OCI-LY3 (cell line): ENCODE data around the gene TP63.

Experiments
- H2AFZ ChIP-seq: fragments of 200-600, 300-600 bp; shearing (Covaris generic); 2 replicates; pipeline ENCODE4 v1.6.0; 2014; ENCODE audit warnings: antibody characterized with exemption, low read depth, low read length
- H3K27ac ChIP-seq: fragments of 200-600, 300-600 bp; sonication (generic); 2 replicates; pipeline ENCODE4 v1.5.1; 2014; ENCODE audit warnings: mild to moderate bottlenecking, low read length, moderate library complexity, mixed read lengths
- H3K27me3 ChIP-seq: fragments of 200-600, 300-600 bp; sonication (generic); 2 replicates; pipeline ENCODE4 v1.6.1; 2014; ENCODE audit warnings: low read depth, low read length, mixed read lengths
- H3K36me3 ChIP-seq: fragments of 200-600, 300-600 bp; sonication (generic); replicated peaks from 2 replicates; pipeline ENCODE3; 2014; ENCODE audit warnings: low read depth, low read length, mixed read lengths
- H3K4me1 ChIP-seq: fragments of 300-600, 200-600 bp; sonication (generic); 2 replicates; pipeline ENCODE4 v1.6.1; 2014; ENCODE audit warnings: low read length, mixed read lengths
- H3K4me2 ChIP-seq: fragments of 200-600, 300-600 bp; sonication (generic); 2 replicates; pipeline ENCODE4 v1.6.1; 2014; ENCODE audit warnings: low read length, mixed read lengths
- H3K4me3 ChIP-seq: fragments of 300-600, 200-600 bp; sonication (generic); 2 replicates; pipeline ENCODE4 v1.5.1; 2014; ENCODE audit warnings: antibody characterized with exemption, mild to moderate bottlenecking, low read length, moderate library complexity
- H3K79me2 ChIP-seq: fragments of 300-600, 200-600 bp; shearing (Covaris generic); 2 replicates; pipeline ENCODE4 v1.6.1; 2014; ENCODE audit warnings: mild to moderate bottlenecking, low read length, mixed read lengths
- H3K9ac ChIP-seq: fragments of 300-600, 200-600 bp; shearing (Covaris generic); 2 replicates; pipeline ENCODE4 v1.6.0; 2014; ENCODE audit warnings: mild to moderate bottlenecking, low read length, moderate library complexity
- H3K9me3 ChIP-seq: fragments of 200-600, 300-600 bp; shearing (Covaris generic); 2 replicates; pipeline ENCODE4 v1.6.1; 2014; ENCODE audit warnings: low read length, mixed read lengths; ENCODE audit not compliant: insufficient read depth
- H4K20me1 ChIP-seq: fragments of 200-600, 300-600 bp; sonication (generic); 2 replicates; pipeline ENCODE4 v1.6.1; 2016; ENCODE audit warnings: low read length, mixed read lengths; ENCODE audit not compliant: insufficient read depth
- EZH2phosphoT487 ChIP-seq: fragments of 200-600 bp; shearing (Covaris generic); IDR thresholded peaks from 2 replicates; pipeline ENCODE4 v1.6.1; 2018; ENCODE audit warnings: antibody characterized with exemption, mixed run types, low read depth
- TF ChIP-seq, protein P1 (sequence below): fragments of 200-600, 300-600 bp; sonication (generic); IDR thresholded peaks from 2 replicates; pipeline ENCODE4 v1.5.1; 2014; ENCODE audit warnings: antibody characterized with exemption, low read length, low read depth

TP63 gene

DNA sequence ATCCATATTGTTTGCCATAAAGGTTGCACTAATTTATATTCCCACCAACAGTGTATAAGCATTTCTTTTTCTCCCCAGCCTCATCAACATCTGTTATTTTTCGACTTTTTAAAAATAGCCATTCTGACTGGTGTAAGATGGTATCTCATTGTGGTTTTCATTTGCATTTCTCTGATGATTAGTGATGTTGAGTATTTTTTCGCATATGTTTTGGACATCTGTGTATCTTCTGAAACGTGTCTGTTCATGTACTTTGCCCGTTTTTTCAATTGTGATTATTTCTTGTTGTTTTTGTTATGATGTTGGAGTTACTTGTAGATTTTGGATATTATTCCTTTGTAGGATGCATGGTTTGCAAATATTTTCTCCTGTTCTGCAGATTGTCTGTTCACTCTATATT is 46.5 kb downstream of the TP63 start:
- no peak overlapping the region for H3K4me3 ChIP-seq
- peaks cover 47% of the 10 kb centered on the region for H3K79me2 ChIP-seq
- H3K27ac ChIP-seq: no peak overlapping the region
- H3K36me3 ChIP-seq: peaks cover 14% of the 10 kb centered on the region
- no peak overlapping the region for H2AFZ ChIP-seq
- peaks cover 22% of the 10 kb centered on the region for H3K4me1 ChIP-seq
- peaks cover 10% of the 10 kb centered on the region; the same call in 1 of the 2 replicates for H4K20me1 ChIP-seq
- H3K27me3 ChIP-seq: no peaks in the 10 kb centered on the region
- H3K9me3 ChIP-seq: peaks cover 5% of the 10 kb centered on the region; the same call in 1 of the 2 replicates
- no peak overlapping the region for H3K9ac ChIP-seq
- no peak for TF ChIP-seq EZH2phosphoT487
- TF ChIP-seq, protein P1, sequence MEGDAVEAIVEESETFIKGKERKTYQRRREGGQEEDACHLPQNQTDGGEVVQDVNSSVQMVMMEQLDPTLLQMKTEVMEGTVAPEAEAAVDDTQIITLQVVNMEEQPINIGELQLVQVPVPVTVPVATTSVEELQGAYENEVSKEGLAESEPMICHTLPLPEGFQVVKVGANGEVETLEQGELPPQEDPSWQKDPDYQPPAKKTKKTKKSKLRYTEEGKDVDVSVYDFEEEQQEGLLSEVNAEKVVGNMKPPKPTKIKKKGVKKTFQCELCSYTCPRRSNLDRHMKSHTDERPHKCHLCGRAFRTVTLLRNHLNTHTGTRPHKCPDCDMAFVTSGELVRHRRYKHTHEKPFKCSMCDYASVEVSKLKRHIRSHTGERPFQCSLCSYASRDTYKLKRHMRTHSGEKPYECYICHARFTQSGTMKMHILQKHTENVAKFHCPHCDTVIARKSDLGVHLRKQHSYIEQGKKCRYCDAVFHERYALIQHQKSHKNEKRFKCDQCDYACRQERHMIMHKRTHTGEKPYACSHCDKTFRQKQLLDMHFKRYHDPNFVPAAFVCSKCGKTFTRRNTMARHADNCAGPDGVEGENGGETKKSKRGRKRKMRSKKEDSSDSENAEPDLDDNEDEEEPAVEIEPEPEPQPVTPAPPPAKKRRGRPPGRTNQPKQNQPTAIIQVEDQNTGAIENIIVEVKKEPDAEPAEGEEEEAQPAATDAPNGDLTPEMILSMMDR: no peak
- no peak overlapping the region for H3K4me2 ChIP-seq

DNA sequence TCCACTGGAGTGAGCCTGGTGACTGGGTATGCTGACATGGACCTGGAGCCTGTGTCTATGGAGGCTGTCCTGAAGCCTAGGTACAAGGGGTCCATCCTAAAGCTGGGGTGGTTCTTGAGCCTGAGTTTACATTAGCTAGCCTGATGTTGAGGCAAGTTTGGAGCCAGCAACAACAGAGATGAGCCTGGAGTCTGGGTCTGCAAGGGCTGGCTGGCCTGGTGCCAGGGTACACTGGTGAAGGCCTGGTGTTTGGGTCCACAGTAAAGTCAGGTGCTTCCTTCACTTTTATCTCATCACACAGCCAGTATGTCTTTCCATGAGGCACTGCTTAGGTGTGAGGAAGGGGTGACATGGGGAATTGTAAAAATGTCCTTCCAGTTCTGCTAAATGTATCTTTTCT is 49.5 kb downstream of the TP63 start:
- no peak overlapping the region for H3K27ac ChIP-seq
- H3K4me2 ChIP-seq: no peak overlapping the region
- peaks cover 17% of the 10 kb centered on the region; the same call in 1 of the 2 replicates for H4K20me1 ChIP-seq
- no peak overlapping the region for H3K4me3 ChIP-seq
- H3K9me3 ChIP-seq: peaks cover 5% of the 10 kb centered on the region; the same call in 1 of the 2 replicates
- peaks cover 42% of the 10 kb centered on the region for H3K79me2 ChIP-seq
- H3K36me3 ChIP-seq: peaks cover 20% of the 10 kb centered on the region
- no peak overlapping the region for H3K9ac ChIP-seq
- peaks cover 4% of the 10 kb centered on the region; the same call in 1 of the 2 replicates for H3K4me1 ChIP-seq
- H2AFZ ChIP-seq: no peak overlapping the region
- H3K27me3 ChIP-seq: no peaks in the 10 kb centered on the region
- no peak for TF ChIP-seq EZH2phosphoT487
- TF ChIP-seq, protein P1: no peak

DNA sequence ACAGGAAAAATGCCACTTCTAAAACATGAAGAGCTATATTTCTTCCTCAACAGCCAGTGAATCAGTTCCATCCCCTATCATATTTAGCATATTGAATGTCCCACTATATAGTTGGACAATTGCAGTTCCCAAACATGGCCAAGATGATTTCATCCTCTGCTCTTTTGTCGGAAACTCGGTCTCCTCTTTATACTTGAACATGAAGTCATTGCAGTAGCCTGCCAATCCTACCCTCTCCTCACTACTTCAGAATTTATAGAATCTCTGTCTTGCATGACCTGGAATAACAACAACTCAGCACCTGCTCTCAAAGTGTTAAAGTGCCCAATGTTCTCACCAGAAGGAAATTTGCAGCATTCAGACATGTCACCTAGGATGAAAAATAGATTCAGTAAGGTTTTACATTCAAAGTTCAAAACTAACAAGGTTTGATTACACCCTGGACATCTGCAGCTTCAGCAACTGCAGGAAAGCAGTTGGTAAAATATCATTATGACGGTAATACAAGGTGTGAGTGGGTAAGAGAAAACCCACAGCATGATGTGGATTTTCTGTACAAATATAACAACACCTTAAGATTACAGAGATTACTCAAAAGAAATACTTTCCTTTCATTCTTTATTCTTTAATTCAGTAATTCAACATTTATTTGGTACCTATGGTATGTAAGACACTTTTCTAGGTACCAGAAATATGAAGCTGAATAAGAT is 52.5 kb downstream of the TP63 start:
- H3K79me2 ChIP-seq: peaks cover 25% of the 10 kb centered on the region
- no peak overlapping the region for H3K4me2 ChIP-seq
- no peak overlapping the region for H3K9ac ChIP-seq
- TF ChIP-seq, protein P1: no peak
- no peak for TF ChIP-seq EZH2phosphoT487
- no peak overlapping the region for H3K27ac ChIP-seq
- H3K4me3 ChIP-seq: no peak overlapping the region
- H2AFZ ChIP-seq: no peak overlapping the region
- H3K36me3 ChIP-seq: peaks cover 20% of the 10 kb centered on the region
- no peaks in the 10 kb centered on the region for H3K27me3 ChIP-seq
- peaks cover 21% of the 10 kb centered on the region; the same call in 1 of the 2 replicates for H4K20me1 ChIP-seq
- H3K4me1 ChIP-seq: peaks cover 4% of the 10 kb centered on the region; the same call in 1 of the 2 replicates
- peaks cover 1% of the 10 kb centered on the region; the same call in 1 of the 2 replicates for H3K9me3 ChIP-seq

DNA sequence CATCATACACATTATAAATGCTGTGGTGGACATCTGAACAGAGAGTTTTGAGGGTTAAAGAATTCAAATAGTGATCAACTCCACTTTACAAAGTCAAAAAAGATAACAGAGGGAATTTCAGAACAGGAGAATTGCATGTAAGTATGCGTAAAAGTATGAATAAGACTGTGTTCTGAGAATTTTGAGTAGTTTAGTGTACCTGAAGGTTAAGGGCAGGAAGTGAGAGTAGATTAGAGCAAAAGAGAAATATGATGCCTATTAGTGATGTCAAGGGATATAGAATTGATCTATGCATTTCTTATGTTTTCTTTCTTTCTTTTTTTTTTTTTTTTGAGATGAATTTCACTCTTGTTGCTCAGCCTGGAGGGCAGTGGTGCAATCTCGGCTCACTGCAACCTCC is 53.1 kb downstream of the TP63 start:
- peaks cover 21% of the 10 kb centered on the region; the same call in 1 of the 2 replicates for H4K20me1 ChIP-seq
- TF ChIP-seq EZH2phosphoT487: no peak
- TF ChIP-seq, protein P1: no peak
- no peak overlapping the region for H3K4me2 ChIP-seq
- no peak overlapping the region for H2AFZ ChIP-seq
- peaks cover 4% of the 10 kb centered on the region; the same call in 1 of the 2 replicates for H3K4me1 ChIP-seq
- H3K4me3 ChIP-seq: no peak overlapping the region
- H3K79me2 ChIP-seq: peaks cover 19% of the 10 kb centered on the region
- H3K9me3 ChIP-seq: no peaks in the 10 kb centered on the region
- H3K36me3 ChIP-seq: peaks cover 14% of the 10 kb centered on the region
- no peak overlapping the region for H3K9ac ChIP-seq
- no peaks in the 10 kb centered on the region for H3K27me3 ChIP-seq
- H3K27ac ChIP-seq: no peak overlapping the region
